Heart left ventricle (tissue), 16 donors: ENCODE data around the gene ZCCHC2. TPM values are rescaled to one million over a fixed set of nuclear protein-coding genes. Genes with fewer than 3 reads are reported as not detected.

Experiments used
- ATAC-seq, 4 donors: fragments of 200-7000 bp; cut with Tn5 transposase; one replicate each; pipeline ENCODE4 v1.9.1; 2020 to 2022; ENCODE audit warnings: moderate library complexity in 4 of 4, mild to moderate bottlenecking in 3 of 4, moderate number of reproducible peaks in 1 of 4
- DNase-seq, 5 donors: peaks; one replicate each; pipeline ENCODE4 v3.0.0-alpha.2; 2020
- H3K27ac ChIP-seq, 12 donors: fragments of 200-600 bp; sonication (generic) in 4 of 12; one replicate each; pipeline versions ENCODE4 v1.5.0 to v1.8.0; 2016 to 2022; ENCODE audit warnings: mild to moderate bottlenecking in 2 of 12
- H3K27me3 ChIP-seq, 9 donors: fragments of 200-600 bp; sonication (generic) in 2 of 9; one replicate each; pipeline versions ENCODE4 v1.5.1 to v1.8.0; 2016 to 2022; ENCODE audit warnings: mild to moderate bottlenecking in 3 of 9
- H3K36me3 ChIP-seq, 9 donors: fragments of 200-600 bp; sonication (generic) in 2 of 9; one replicate each; pipeline versions ENCODE4 v1.5.0 to v1.8.0; 2018 to 2022; ENCODE audit warnings: mild to moderate bottlenecking in 2 of 9
- H3K4me1 ChIP-seq, 12 donors: fragments of 200-600 bp; sonication (generic) in 4 of 12; one replicate each; pipeline versions ENCODE4 v1.5.0 to v1.8.0; 2016 to 2022; ENCODE audit warnings: mild to moderate bottlenecking in 3 of 12
- H3K4me3 ChIP-seq, 12 donors: fragments of 200-600 bp; sonication (generic) in 4 of 12; one replicate each; pipeline versions ENCODE4 v1.5.0 to v1.8.0; 2017 to 2022; ENCODE audit warnings: mild to moderate bottlenecking in 9 of 12, moderate library complexity in 4 of 12
- H3K9me3 ChIP-seq, 12 donors: fragments of 200-600 bp; sonication (generic) in 4 of 12; one replicate each; pipeline versions ENCODE4 v1.5.0 to v1.8.0; 2016 to 2022; ENCODE audit warnings: mild to moderate bottlenecking in 1 of 12
- CTCF ChIP-seq, 12 donors: fragments of 200-600 bp; sonication (generic) in 4 of 12; IDR thresholded peaks; one replicate each; pipeline versions ENCODE4 v1.5.0 to v1.8.0; 2018 to 2022; ENCODE audit warnings: antibody characterized with exemption in 12 of 12, mild to moderate bottlenecking in 5 of 12
- POLR2A ChIP-seq, 2 donors: fragments of 450-650 bp; IDR thresholded peaks; one replicate each; pipeline ENCODE4 v1.6.1; 2017; ENCODE audit warnings: antibody characterized with exemption in 2 of 2, mild to moderate bottlenecking in 2 of 2, moderate library complexity in 2 of 2
- WGBS, 4 donors: extraction: QIAGEN DNeasy Blood & Tissue Kit in 2 of 4; methylation state at CpG; one replicate each; pipeline versions ENCODE4 v1.1.5 to v1.1.7; 2013 to 2018; 5-methylcytosine and 5-hydroxymethylcytosine counted together
- intact Hi-C, 10 donors: fragments of 100-400 bp; cut with DNase I; formaldehyde crosslinking; loops; one replicate each; pipeline versions ENCODE4 v1.11.1 to v1.14.2; 2022
- polyA plus RNA-seq, 2 donors: library from polyadenylated mRNA; stranded (reverse); fragments of 200-250 nt; gene quantifications; one replicate each; pipeline ENCODE4 v1.2.3, GENCODE V29; 2013
- total RNA-seq, 9 donors: library from RNA; depleted of rRNA in 2 of 9; stranded (reverse); fragments of >200 nt in 2 of 9; fragmentation: NEBNext Ultra II Directional in 3 of 9; extraction: Animal tissue kit (Norgen Biotek cat#: 25700) in 3 of 9; gene quantifications; one replicate each; pipeline versions ENCODE4 v1.1.0 to v1.2.4, GENCODE V29; 2016 to 2023
- donor health status: ischemic (EF 13 %, LVEDD 7.1; RV severe dilation, severe dysfunction).
- donor health status: healthy with polysubstance abuse.
- donor health status: DM: no; HTN: yes; CAD: no.
- donor health status: DM: no; HTN: no; CAD: no.
- donor health status: ischemic (EF 25% LVEDD 6.9; RV normal size, moderate dysfunction).
- donor health status: ischemic (EF 25% LVEDD 5.7; RV mildly dilated, moderate dysfunction).
- donor health status: healthy.
- donor health status: DM: yes; HTN: yes; CAD: no.
- donor health status: ischemic (EF 35%, LVEDD 5.7; RV mildly dilated, moderate dysfunction).
- donor health status: nonischemic (EF 11% LVEDD 7.7; RV severe dilation, severe dysfunction).
- donor health status: DM: yes; HTN: yes; CAD: no.
- donor health status: PGD.
- donor health status: ischemic (EF 29% LVEDD 5.4; RV normal size, mild dysfunction).
- donor health status: nonischemic (EF 23%, LVEDD 6.1; RV moderate dilation, normal function).

Gene ZCCHC2
- total and polyA plus RNA-seq, 11 donors, result 5.6 to 27.5 (median 18.6) TPM

GRCh38 chr18:62524440-62525200 is 1.8 kb downstream of the ZCCHC2 start:
- 1 to 4% (median 2%) methylated on average over 48 to 57 of the region's 57 CpGs for WGBS, 4 donors
- peak in 2 of 4 donors; percentile 6 to 14 for ATAC-seq
- Histone ChIP-seq H3K4me1 (peaks cover 3 to 50% (median 29%) of the 10 kb centered on the region in 12 donors), H3K27ac (peak overlapping the region; percentile 90 to 100 (median 97)), H3K9me3 (no peaks in the 10 kb centered on the region), H3K4me3 (peak overlapping the region; percentile 66 to 98 (median 94)), H3K27me3 (no peaks in the 10 kb centered on the region), H3K36me3 (no peaks in the 10 kb centered on the region)
- no peak for TF ChIP-seq CTCF (IDR thresholded peaks at IDR 0.05)
- TF ChIP-seq POLR2A (IDR thresholded peaks at IDR 0.05), result no peak
- intact Hi-C loops, result loop anchor here in 7 of 10 donors (5.0 to 10.0 kb wide), 7 partner anchors 43 to 337 kb away; partner anchors contain the start of genes PHLPP1 (in 3 of the 7), PIGN (in 1 of the 7) and RELCH (in 1 of the 7)
- peak; percentile 49 to 85 (median 61) for DNase-seq

- H3K27me3 ChIP-seq, result no peaks in the 10 kb centered on the region
- no peak for DNase-seq
- H3K9me3 ChIP-seq, result no peaks in the 10 kb centered on the region
- no peak for ATAC-seq
- intact Hi-C loops, result loop anchor here in 4 of 10 donors (5.0 to 10.0 kb wide), 4 partner anchors 57 to 189 kb away; partner anchors contain the start of gene PHLPP1 (in 1 of the 4)
- peak overlapping the region; percentile 93 to 100 (median 97) for H3K27ac ChIP-seq
- WGBS, 4 donors, result 48 to 56% (median 53%) methylated on average over 9 of the region's 9 CpGs
- no peaks in the 10 kb centered on the region for H3K36me3 ChIP-seq
- H3K4me1 ChIP-seq, result peaks cover 3 to 60% (median 38%) of the 10 kb centered on the region in 12 donors
- no peak for TF ChIP-seq CTCF (IDR thresholded peaks at IDR 0.05)
- TF ChIP-seq POLR2A (IDR thresholded peaks at IDR 0.05), result no peak
- H3K4me3 ChIP-seq, result peak overlapping the region; percentile 66 to 98 (median 94)
These were observed 2.8 kb downstream of the ZCCHC2 start for GRCh38 chr18:62525608-62526007.

- Histone ChIP-seq H3K36me3 (no peaks in the 10 kb centered on the region), H3K27ac (peak overlapping the region; percentile 93 to 100 (median 97)), H3K4me3 (peak overlapping the region; percentile 64 to 98 (median 93)), H3K4me1 (peaks cover 3 to 62% (median 43%) of the 10 kb centered on the region in 12 donors), H3K27me3 (no peaks in the 10 kb centered on the region), H3K9me3 (no peaks in the 10 kb centered on the region)
- ATAC-seq (peak; percentile 40 to 67 (median 64)), DNase-seq (peak; percentile 87 to 94 (median 92))
- no peak for TF ChIP-seq CTCF (IDR thresholded peaks at IDR 0.05)
- TF ChIP-seq POLR2A (IDR thresholded peaks at IDR 0.05), result peak in 1 of 2 donors; percentile 79
- WGBS, 4 donors, result 1% methylated on average over 26 to 74 of the region's 74 CpGs
- intact Hi-C loops, result loop anchor here in 4 of 10 donors (5.0 to 10.0 kb wide), 4 partner anchors 56 to 188 kb away; partner anchors contain the start of gene PHLPP1 (in 1 of the 4)
These were observed 3.5 kb downstream of the ZCCHC2 start for GRCh38 chr18:62526098-62527025.
